Measurements from ENCODE around the gene CACNA1H. TPM values are rescaled to one million over a fixed set of nuclear protein-coding genes. Genes with fewer than 3 reads are reported as not detected.
"Not testable (repeated sequence)": the region's sequence is repeated elsewhere in the genome, so short reads cannot be mapped to it uniquely, and the experiment has no call there.

The CACNA1H gene
- total RNA-seq, 1 experiment from 2014 or later, result 24.8 TPM

DNA sequence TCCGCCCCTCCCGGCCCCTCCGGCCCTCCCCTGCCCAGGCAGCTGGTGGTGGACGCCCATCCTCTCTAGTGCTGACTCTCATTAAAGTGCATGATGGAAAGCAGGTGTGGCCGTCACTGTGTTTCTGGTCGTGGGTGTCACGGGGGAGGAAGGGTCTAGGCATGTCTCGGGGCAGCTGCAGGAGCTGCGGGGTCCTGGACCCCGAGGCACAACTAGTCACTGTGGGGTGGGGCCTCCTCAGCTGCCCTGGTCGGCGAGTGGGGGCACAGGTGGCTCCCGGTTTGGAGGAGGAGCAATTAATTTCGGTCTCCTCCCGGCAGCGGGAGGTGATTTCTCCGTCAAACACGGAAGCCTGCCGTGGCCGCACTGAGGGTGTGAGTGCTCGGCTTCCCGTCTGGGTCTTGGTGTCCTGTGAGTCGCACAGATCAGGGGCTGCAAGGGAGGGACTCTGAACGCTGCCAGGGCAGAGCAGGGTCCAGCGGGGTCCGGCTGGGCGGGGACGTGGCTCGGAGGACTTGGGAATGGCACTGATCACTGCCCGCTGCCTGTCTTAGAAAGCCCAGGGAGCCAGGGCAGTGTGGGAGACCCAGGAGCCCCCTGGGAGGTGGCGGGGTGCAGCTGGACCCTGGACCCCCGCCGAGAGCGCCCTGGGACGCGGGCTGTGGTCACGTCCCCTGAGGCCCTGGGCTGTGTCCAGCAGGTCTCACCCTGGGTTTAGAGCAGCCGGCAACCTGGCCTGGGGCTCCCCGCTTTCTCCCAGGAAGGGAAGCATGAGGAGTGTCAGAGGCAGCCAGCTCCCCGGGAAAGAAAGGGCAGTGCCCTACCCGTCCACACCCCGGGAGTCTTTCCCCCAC lies 106.2 kb downstream of the CACNA1H start:
- Histone ChIP-seq H3K36me3 (replicated peaks; ENCODE audit: control insufficient read depth, insufficient read depth, low read length) (no peaks in the 10 kb centered on the region), H3K4me3 (ENCODE audit: insufficient read depth, low read depth, low read length) (no peak overlapping the region), H3K27me3 (ENCODE audit: control insufficient read depth, insufficient read depth, low read length) (peaks cover 10% of the 10 kb centered on the region; the same call in 1 of the 2 replicates)
- DNase-seq, result peak; percentile 78

DNA sequence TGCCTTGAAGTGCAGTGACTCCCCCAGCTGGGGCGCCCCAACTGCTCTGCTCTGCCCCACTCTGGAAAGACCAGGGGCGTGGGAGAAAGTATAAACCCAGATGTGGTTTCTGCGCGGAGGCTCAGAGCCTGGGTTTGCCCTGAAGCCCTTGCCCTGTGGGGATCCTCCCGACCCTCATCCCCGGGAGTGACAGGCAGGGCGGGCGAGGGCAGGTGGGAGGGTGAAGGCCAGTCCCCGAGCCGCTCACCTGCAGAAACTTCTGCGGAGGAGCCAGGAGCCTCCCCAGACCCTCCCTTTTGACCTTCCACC lies 106.8 kb downstream of the CACNA1H start:
- Histone ChIP-seq H3K36me3 (replicated peaks; ENCODE audit: control insufficient read depth, insufficient read depth, low read length) (no peaks in the 10 kb centered on the region), H3K27me3 (ENCODE audit: control insufficient read depth, insufficient read depth, low read length) (peaks cover 10% of the 10 kb centered on the region; the same call in 1 of the 2 replicates), H3K4me3 (ENCODE audit: insufficient read depth, low read depth, low read length) (no peak overlapping the region)
- no peak for DNase-seq

DNA sequence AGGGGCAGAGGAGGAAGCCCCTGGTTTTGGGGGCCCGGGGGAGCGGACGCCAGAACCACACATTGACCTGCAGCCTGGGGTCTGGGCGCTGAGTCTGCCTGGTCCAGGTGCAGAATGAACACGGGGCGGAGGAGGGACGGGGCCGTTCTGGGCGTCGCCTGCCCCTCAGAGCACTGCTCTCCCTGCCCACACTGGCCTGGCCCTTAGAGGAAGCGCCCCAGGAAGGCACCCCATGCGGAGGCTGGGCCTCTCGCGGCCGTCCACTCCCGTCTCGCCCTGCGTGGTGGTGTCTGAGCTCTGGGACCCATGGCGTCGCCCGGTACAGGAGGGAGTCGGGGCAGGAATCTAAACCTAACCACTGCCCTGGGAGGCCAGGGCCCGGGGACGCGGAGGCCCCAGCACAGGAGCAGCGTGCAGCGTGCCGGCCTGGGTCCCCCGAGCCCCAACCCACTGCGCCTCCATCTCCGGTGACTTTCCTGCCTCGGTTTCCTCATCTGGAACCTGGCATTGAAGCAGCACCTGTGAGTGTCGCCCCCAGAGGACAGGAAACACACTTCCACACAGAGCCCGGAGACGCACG lies 107.3 kb downstream of the CACNA1H start:
- H3K4me3 ChIP-seq (ENCODE audit: insufficient read depth, low read depth, low read length), result no peak overlapping the region
- no peaks in the 10 kb centered on the region for H3K36me3 ChIP-seq (replicated peaks; ENCODE audit: control insufficient read depth, insufficient read depth, low read length)
- DNase-seq, result peak; percentile 74
- peaks cover 10% of the 10 kb centered on the region; the same call in 1 of the 2 replicates for H3K27me3 ChIP-seq (ENCODE audit: control insufficient read depth, insufficient read depth, low read length)

DNA sequence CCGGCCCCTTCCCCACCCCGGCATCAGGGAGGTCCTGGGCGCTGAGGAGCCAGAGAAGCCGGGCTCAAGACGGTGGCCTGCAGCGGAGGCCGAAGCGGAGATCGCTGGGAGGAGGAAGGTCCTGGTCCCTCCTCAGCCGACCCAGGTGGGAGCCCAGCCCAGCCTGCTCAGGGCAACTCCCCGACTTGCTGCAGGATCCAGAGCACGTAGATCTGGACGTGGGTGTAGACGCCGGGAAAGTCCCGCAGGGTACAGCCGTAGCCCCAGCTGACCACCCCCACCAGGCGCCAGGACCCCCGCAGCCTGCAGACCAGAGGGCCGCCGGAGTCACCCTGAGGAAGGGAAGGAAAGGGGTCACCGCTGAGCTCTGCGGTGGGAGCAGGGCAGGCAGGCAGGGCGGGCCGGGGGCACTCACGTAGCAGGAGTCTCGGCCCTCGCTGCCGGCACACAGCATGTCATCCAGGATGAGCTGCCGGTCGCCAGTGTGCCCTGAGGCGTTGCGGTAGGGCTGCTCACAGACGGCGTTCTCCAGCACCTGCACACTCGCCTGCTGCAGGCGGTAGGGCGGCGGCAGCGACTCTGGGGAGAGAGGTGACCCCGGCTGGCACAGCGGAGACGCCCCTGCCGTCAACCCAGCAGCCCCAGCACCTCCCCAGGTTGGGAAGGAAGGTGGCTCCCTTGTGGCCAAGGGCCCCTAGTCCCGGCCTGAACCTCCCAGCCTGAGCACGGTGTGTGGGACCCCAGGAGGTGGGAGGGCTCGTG lies 108.4 kb downstream of the CACNA1H start:
- no peaks in the 10 kb centered on the region for H3K36me3 ChIP-seq (replicated peaks; ENCODE audit: control insufficient read depth, insufficient read depth, low read length)
- no peak overlapping the region for H3K4me3 ChIP-seq (ENCODE audit: insufficient read depth, low read depth, low read length)
- DNase-seq, result peak; percentile 86
- H3K27me3 ChIP-seq (ENCODE audit: control insufficient read depth, insufficient read depth, low read length), result peaks cover 10% of the 10 kb centered on the region; the same call in 1 of the 2 replicates

DNA sequence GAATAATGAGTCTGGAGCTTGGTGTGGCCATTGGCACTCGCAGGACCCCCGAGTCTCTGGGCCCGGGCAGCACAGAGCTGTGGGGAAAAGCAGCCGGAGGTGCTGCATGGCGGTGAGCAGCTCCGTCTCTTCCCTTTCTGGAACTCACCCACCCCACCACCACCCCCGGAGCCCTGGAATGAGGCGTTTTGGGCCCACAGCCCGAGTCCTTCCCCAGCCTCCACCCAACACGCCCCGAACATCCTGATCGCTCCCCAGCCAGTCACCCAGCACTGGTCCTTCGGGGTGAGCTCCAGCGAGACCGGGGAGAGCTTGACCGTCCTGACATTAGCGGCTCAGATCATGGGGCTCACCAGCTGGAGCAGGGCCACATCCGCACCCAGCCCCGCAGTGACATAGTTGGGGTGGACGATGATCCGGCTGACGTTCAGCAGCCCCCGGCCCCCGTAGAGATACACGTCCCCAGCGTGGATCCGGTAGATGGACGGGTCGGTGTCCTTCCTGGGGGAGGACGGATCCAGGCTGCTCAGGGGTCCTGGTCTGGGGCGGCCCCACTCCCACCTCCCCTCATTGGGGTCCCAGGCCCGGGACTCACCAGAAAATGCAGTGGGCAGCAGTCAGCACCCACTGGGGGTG lies 109.4 kb downstream of the CACNA1H start:
- H3K36me3 ChIP-seq (replicated peaks; ENCODE audit: control insufficient read depth, insufficient read depth, low read length), result no peaks in the 10 kb centered on the region
- peaks cover 10% of the 10 kb centered on the region; the same call in 1 of the 2 replicates for H3K27me3 ChIP-seq (ENCODE audit: control insufficient read depth, insufficient read depth, low read length)
- no peak overlapping the region for H3K4me3 ChIP-seq (ENCODE audit: insufficient read depth, low read depth, low read length)
- no peak for DNase-seq

DNA sequence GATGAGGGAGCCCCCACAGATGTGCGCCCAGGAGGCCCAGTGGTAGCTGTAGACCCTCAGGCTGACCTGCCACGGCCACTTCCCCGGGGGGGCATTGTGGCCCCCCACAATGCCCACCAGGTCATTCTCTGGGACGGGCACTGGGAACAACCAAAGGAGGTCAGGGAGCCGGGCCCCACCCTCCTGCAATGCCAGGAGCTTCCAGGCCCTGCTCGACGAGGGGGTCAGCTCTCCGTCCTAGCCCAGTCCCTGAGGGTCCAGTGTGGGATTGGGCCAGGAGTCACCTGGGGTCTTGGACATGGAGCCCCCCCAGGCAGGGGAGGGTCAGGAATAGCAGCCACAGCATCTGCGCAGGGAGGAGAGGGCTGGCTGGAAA lies 109.9 kb downstream of the CACNA1H start:
- Histone ChIP-seq H3K27me3 (ENCODE audit: control insufficient read depth, insufficient read depth, low read length) (peaks cover 10% of the 10 kb centered on the region; the same call in 1 of the 2 replicates), H3K36me3 (replicated peaks; ENCODE audit: control insufficient read depth, insufficient read depth, low read length) (no peaks in the 10 kb centered on the region), H3K4me3 (ENCODE audit: insufficient read depth, low read depth, low read length) (no peak overlapping the region)
- no peak for DNase-seq

DNA sequence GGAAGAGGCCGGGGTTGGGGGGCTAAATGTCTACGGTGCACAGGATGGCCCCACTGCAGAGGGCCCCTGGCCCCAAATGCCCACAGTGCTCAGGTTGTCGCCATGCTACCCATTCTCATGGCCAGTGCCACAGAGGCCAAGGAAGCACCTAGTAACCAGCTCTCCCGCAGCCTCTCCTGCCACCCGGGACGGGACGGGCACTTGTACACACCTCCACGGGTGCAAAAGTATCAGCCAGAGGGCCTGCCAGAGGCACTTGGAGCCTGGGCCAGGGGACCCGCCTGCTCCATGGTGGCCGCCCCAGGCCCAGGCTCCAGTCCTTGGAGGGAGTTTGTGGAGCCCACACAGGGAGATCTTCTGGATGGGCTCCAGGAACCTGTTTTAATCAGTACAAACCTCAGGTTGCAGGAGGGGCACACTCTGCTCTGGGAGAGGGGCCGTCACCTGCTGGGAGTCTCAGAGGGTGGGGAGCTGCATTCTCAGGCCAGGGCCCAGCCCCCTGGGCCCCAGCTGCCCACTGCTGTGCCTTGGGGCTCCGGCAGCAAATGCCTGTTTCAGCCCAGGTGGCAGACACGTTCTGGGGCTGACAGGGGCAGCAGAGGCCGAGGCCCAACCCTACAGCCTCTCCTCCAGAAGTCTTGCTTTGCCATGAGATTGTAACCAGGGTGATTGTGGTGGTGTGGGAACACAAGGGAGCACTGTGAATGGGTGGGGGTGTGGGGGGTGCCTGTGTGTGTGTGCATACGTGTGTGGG lies 110.9 kb downstream of the CACNA1H start:
- no peak for DNase-seq
- Histone ChIP-seq H3K27me3 (ENCODE audit: control insufficient read depth, insufficient read depth, low read length) (peaks cover 10% of the 10 kb centered on the region; the same call in 1 of the 2 replicates), H3K4me3 (ENCODE audit: insufficient read depth, low read depth, low read length) (no peak overlapping the region), H3K36me3 (replicated peaks; ENCODE audit: control insufficient read depth, insufficient read depth, low read length) (no peaks in the 10 kb centered on the region)

DNA sequence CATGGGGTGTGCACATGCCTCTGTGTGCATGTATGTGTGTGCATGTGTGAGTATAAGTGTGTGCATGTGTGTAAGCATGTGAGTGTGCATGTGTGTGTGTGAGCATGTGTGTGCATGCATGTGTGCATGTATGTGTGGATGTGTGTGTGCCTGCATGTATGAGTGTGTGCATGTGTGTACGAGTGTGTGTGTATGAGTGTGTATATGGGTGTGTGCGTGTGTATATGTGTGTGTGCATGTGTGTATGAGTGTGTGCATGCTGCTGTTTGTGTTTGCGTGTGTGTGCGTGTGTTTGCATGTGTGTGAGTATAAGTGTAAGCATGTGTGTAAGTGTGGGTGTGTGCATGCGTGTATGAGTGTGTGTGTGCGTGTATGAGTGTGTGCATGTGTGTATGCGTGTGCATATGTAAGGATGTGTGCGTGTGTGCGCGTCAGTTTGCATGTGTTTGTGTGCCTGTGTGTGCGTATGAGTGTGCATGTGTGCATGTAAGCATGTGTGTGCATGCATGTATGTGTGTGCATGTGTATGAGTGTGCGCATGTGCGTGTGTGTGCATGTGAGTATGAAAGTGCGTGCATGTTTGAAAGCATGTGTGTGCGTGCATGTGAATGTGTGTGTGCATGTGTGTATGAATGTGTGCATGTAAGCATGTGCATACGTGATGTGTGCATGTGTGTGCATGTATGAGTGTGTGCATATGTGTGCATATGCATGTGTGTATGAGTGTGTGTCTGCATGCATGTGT lies 111.6 kb downstream of the CACNA1H start:
- Histone ChIP-seq H3K4me3 (ENCODE audit: insufficient read depth, low read depth, low read length) (no peak overlapping the region), H3K27me3 (ENCODE audit: control insufficient read depth, insufficient read depth, low read length) (peaks cover 4% of the 10 kb centered on the region; the same call in 1 of the 2 replicates), H3K36me3 (replicated peaks; ENCODE audit: control insufficient read depth, insufficient read depth, low read length) (no peaks in the 10 kb centered on the region)
- no peak for DNase-seq

DNA sequence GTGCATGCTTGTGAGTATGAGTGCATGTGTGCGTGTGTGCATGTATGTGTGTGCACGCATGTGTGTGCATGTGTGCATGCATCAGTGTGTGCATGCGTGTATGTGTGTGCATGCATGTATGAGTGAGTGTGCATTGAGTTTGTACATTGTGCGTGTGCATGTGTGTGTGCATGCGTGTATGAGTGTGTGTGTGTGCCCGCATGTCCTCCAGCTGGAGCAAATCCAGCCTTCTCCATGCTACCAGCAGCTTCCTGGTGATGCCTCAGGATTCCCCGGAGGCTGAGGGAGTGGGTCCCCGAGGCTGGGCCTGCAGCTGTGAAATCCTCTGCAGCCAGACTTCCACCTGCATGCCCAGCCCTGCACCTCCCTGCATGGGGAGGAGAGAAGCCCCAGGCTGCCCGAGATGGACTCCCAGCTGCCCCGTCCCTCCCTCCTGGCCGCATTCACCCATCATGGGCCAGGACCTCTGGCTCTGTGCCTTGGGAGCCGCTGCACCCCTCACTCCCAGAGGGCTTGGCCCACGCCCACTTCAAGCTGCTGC lies 112.3 kb downstream of the CACNA1H start:
- no peak overlapping the region for H3K4me3 ChIP-seq (ENCODE audit: insufficient read depth, low read depth, low read length)
- H3K27me3 ChIP-seq (ENCODE audit: control insufficient read depth, insufficient read depth, low read length), result peaks cover 2% of the 10 kb centered on the region; the same call in 1 of the 2 replicates
- no peaks in the 10 kb centered on the region for H3K36me3 ChIP-seq (replicated peaks; ENCODE audit: control insufficient read depth, insufficient read depth, low read length)
- no peak for DNase-seq

DNA sequence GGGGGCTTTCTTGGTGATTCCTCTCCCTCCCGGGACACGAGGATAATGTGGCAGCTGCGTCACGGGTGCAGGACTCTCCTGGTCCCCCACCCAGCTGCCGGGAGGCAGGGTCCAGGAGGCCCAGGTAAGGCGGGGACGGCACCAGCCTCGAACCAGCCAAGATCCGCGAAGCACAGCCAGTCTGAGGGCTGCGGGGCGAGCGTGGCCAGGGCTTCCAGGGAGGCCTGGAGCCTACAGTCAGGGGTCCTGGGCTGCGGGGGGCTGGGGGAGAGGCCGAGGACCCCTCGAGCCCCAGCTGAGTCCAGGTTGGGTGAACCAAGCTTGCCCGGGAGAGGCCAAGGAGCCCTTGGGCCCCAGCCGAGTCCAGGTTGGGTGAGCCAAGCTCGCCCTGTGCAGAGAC lies 112.9 kb downstream of the CACNA1H start:
- DNase-seq, result no peak
- Histone ChIP-seq H3K27me3 (ENCODE audit: control insufficient read depth, insufficient read depth, low read length) (peaks cover 2% of the 10 kb centered on the region; the same call in 1 of the 2 replicates), H3K36me3 (replicated peaks; ENCODE audit: control insufficient read depth, insufficient read depth, low read length) (no peaks in the 10 kb centered on the region), H3K4me3 (ENCODE audit: insufficient read depth, low read depth, low read length) (no peak overlapping the region)

DNA sequence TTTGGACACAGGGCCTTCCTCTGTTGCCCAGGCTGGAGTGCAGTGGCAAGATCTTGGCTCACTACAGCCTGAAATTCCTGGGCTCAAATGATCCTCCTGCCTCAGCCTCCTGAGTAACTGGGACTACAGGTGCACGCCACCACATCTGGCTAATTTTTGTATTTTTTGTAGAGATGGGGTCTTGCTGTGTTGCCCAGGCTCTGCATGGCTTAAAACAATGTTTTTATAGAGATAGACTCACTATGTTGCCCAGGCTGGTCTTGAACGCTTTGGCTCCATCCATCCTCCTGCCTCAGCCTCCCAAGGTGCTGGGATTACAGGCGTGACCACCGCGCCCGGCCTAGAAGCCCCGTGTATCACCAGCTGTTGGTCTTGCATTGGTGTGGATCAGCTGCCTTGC lies 116.5 kb downstream of the CACNA1H start:
- not testable (repeated sequence) for H3K36me3 ChIP-seq (replicated peaks; ENCODE audit: control insufficient read depth, insufficient read depth, low read length); H3K4me3 ChIP-seq (ENCODE audit: insufficient read depth, low read depth, low read length); DNase-seq; H3K27me3 ChIP-seq (ENCODE audit: control insufficient read depth, insufficient read depth, low read length)

DNA sequence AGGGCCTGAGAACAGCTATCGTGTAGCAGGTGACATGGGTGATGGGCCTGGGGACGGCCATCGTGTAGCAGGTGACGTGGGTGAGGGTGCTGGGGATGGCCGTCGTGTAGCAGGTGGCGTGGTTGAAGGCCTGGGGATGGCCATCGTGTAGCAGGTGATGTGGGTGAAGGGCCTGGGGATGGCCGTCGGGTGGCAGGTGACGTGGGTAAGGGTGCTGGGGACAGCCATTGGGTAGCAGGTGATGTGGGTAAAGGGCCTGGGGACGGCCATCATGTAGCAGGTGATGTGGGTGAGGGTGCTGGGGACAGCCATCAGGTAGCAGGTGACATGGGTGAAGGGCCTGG lies 118.4 kb downstream of the CACNA1H start:
- H3K4me3 ChIP-seq (ENCODE audit: insufficient read depth, low read depth, low read length), result no peak overlapping the region
- H3K27me3 ChIP-seq (ENCODE audit: control insufficient read depth, insufficient read depth, low read length), result no peaks in the 10 kb centered on the region
- no peak for DNase-seq
- H3K36me3 ChIP-seq (replicated peaks; ENCODE audit: control insufficient read depth, insufficient read depth, low read length), result no peaks in the 10 kb centered on the region

All from H7 (cell line).